HG02870 (cell line): ENCODE results near the gene FOXK1.
"Not testable (repeated sequence)": the region's sequence is repeated elsewhere in the genome, so short reads cannot be mapped to it uniquely, and the experiment has no call there.

Experiments
- ATAC-seq: cut with Tn5 transposase; IDR thresholded peaks from one replicate; pipeline ENCODE4 v1.9.1; 2021; ENCODE audit warnings: mild to moderate bottlenecking, moderate library complexity; ENCODE audit not compliant: unreplicated experiment

Gene FOXK1

DNA sequence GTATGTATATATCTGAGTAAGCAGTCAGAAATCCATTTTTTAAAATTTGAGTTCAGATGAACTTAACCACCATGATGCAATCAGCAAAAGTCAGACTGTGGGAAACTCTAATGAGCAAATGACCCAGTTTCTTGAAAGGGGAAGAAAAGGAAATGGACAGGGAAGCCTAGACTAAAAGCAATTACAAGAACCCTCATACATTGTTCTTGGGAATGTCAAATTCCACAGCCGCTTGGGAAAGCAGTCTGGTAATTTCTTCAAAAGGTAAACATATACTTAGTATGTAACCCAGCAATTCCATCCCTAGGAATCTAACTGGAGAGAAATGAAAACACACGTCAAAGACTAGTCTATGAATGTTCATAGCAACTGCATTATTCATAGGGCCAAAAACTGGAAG lies 16.4 kb upstream of the FOXK1 start:
- ATAC-seq, result no peak

DNA sequence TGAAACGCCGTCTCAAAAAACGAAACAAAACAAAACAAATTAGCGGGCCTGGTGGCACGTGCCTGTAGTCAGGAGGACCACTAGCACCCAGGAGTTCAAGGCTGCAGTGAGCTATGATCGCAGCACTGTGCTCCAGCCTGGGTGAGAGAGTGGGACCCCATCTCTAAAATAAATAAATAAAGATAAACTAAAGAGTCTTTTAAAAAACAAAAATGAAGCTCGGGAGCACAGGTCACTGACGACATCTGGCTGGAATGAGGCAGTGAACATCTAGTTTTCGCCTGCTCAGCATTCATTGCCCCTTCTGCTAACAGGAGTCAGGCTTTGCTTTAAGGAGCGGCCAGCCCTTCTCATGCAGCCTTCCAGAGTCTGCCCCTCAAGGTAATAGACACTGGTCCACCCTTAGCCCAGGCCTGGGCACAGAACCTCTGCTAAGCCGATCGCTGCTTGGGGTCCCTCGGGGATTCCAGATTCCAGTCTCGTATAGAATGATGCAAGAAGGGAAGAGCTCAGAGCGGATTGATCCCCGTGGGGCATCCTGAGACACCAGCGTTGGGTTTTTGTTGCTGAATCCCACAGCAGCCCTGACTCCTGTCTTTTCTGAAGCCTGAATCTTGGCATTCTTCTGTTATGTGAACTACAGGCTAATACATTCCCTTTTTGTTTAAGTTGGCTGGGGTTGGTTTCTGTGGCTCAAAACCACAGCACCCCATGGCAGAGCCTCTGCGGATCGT lies 14.2 kb upstream of the FOXK1 start:
- ATAC-seq, result no peak

DNA sequence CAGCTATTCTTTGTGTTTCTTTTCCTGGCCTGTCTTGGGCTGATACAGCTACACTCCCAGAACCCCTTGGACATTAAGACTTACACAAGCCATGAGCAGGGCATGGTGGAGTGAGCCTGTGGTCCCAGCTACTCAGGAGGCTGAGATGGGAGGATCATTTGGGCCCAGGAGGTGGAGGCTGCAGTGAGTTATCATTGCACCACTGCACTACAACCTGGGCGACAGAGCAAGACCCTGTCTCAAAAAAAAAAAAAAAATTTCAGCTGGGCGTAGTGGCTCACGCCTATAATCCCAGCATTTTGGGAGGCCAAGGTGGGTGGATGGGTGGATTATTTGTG lies 13.6 kb upstream of the FOXK1 start:
- no peak for ATAC-seq

- ATAC-seq, result no peak
These were observed 11.3 kb upstream of the FOXK1 start for GRCh38 chr7:4670791-4671190.

GRCh38 chr7:4675771-4676367 lies 6.2 kb upstream of the FOXK1 start:
- ATAC-seq, result no peak

- not testable (repeated sequence) for ATAC-seq
These were observed 4.6 kb upstream of the FOXK1 start for GRCh38 chr7:4677518-4677917.

DNA sequence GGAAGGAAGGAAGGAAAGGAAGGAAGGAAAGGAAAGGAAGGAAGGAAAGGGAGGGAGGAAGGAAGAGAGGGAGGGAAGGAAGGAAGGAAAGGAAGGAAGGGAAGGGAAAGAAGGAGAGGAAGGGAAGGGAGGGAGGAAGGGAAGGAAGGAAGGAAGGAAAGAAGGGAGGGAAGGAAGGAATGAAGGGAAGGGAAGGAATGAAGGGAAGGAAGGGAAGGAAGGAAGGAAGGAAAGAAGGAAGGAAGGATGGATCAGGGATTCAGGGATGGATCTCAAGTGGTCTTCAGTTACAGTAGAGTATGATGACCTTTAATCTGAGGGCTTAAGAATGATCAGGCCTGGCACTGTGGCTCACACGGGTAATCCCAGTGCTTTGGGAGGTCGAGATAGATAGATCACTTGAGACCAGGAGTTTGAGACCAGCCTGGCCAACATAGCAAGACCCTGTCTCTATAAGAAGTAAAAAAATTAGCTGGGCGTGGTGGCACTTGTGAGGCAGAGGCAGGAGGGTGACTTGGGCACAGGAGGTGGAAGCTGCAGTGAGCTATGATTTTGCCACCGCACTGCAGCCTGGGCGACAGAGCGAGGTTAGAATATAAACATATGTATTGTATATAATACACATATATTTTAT lies 760 bp upstream of the FOXK1 start:
- ATAC-seq, result no peak

- peak; percentile 23 for ATAC-seq
These were observed 537 bp downstream of the FOXK1 start for GRCh38 chr7:4682621-4683042.

DNA sequence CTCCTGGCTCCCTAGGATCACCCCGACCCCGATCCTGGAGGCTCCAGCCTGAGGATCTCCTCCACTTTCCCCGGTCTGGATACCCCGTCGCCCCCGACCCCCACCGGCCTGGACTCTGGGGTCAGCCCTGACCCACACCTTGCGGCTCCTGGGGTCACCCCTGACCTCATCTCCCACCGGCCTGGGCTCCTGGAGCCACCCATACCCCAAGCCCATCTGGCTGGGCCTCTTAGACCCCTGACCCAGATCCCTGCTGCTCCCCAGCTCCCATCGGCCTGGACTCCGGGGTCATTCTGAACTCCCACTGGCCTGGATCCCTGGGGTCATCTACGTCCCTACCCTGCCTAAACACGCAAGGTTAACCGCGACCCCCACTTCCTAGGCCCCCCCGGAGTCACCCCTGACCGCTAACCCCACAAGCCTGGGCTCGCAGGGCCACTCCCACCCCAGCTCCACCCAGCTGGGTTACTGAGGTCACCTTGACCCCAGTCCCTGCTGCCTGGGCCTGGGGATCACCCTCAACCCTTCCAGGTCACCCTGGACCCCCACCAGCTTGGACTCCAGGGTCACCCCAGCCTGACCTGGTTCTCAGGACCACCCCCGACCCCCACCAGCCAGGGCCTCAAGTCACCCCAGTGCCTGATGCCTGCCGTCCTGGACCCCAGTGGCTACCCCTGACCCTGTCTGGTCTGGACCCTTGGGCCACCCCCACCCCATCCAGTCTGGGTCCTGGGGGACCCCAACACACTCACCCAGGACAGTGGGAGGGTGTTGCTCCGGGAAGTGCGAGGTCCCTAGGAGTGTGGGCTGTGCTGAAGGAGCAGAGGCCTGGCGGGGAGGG lies 1.2 kb downstream of the FOXK1 start:
- ATAC-seq, result peak; percentile 22

GRCh38 chr7:4683884-4684565 lies 1.9 kb downstream of the FOXK1 start:
- ATAC-seq, result peak; percentile 28

- ATAC-seq, result no peak
These were observed 2.8 kb downstream of the FOXK1 start for GRCh38 chr7:4684846-4685245.

GRCh38 chr7:4685676-4686075 lies 3.6 kb downstream of the FOXK1 start:
- not testable (repeated sequence) for ATAC-seq

GRCh38 chr7:4687956-4688355 lies 5.9 kb downstream of the FOXK1 start:
- no peak for ATAC-seq

GRCh38 chr7:4689151-4689550 lies 7.1 kb downstream of the FOXK1 start:
- ATAC-seq, result no peak

DNA sequence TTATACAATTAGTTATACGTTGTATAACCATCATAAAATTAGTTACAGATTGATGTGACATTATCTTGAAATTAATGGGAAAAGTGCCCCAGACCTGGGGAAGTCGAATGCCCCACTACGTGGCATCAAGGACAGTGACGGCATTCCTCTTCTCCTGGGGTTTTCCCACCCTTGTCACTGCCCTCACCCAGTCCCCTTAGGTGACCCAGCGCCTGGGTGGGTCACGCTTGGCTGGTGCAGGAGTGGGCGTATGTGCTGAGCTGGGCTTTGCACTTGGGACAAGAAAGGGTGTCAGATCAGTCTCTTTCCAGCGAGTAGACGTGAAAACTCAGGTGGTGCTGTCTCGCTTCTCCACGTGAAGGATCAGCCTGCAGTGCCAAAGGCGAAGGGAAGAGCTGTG lies 7.6 kb downstream of the FOXK1 start:
- ATAC-seq, result no peak

DNA sequence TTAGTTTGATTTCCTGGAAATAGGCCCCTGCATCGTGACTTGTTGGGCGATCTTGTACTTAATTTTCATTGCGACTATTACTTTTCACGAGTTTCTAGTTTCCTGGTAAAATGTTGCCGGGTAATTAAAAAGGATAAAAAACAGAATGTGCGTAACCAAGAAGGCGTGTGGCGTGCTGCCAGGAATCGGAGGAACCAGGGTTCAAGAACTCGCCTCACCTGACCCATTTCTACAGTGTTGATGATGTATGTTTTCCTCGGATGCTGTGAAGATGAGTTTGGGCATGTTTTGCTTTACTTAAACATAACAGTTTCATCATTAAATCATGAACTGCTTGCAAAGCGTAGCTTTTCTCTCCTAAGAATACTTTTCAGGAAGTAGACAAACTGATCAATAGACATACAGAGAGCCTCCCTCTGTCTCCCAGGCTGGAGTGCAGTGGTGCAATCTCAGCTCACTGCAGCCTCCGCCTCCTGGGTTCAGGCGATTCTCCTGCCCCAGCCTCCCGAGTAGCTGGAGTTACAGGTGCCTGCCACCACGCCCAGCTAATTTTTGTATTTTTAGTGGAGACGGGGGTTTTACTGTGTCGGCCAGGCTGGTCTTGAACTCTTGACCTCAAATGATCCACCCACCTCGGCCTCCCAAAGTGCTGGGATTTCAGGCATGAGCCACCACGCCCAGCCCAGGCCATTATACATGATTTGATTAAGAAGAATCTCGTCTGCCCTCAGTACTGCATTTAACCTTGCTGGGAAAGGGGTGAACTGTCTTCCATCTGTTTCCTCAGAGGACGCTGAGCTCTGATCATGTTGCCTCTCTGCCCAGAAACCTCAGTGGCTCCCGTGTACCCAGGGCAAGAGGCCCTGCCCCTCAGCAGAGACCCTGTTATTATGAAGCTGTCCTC lies 9.1 kb downstream of the FOXK1 start:
- no peak for ATAC-seq

DNA sequence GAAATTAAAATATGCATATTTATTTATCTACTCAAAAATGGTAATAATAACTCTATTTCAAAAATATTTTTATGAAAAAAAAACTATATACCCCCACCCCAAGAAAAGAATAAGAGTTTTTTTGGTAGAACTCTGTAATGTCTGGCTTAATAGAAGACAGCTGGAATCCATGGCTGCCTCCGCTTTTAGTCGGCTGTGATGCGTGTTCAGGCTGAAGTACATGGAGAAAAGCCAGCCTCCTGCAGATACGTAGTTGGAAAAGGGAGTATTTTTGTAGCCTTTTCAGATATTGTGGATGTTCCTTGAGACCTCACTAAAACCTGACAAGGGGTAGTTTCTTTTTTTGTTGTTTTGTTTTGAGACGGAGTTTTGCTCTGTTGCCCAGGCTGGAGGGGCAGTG lies 10.0 kb downstream of the FOXK1 start:
- ATAC-seq, result no peak

- not testable (repeated sequence) for ATAC-seq
These were observed 10.5 kb downstream of the FOXK1 start for GRCh38 chr7:4692622-4693021.

- ATAC-seq, result no peak
These were observed 11.1 kb downstream of the FOXK1 start for GRCh38 chr7:4693152-4693551.

- ATAC-seq, result no peak
These were observed 11.7 kb downstream of the FOXK1 start for GRCh38 chr7:4693749-4694148.
